Ovary (tissue), 9 donors: Measurements from ENCODE around the gene ENOPH1. TPM values are rescaled to one million over a fixed set of nuclear protein-coding genes. Genes with fewer than 3 reads are reported as not detected.

Source experiments
- DNase-seq, 5 donors: peaks; one replicate each; pipeline ENCODE4 v3.0.0-alpha.2; 2019 to 2020
- H3K27ac ChIP-seq, 2 donors: fragments of 200-600 bp; one replicate each; pipeline versions ENCODE4 v1.5.1 to v1.8.0; 2019 to 2022
- H3K27me3 ChIP-seq: fragments of 200-600 bp; one replicate; pipeline ENCODE4 v1.8.0; 2022
- H3K36me3 ChIP-seq: fragments of 200-600 bp; sonication (generic); one replicate; pipeline ENCODE4 v1.5.1; 2019
- H3K4me1 ChIP-seq: one replicate; pipeline ENCODE4 v1.8.1; 2013; ENCODE audit warnings: mild to moderate bottlenecking, moderate library complexity; ENCODE audit not compliant: insufficient read depth
- H3K4me3 ChIP-seq: fragments of 200-600 bp; sonication (generic); one replicate; pipeline ENCODE4 v1.5.1; 2017
- H3K9me3 ChIP-seq, 2 donors: fragments of 200-600 bp in 1 of 2; sonication (generic) in 1 of 2; one replicate each; pipeline versions ENCODE4 v1.5.1 to v1.8.1; 2013 to 2019; ENCODE audit warnings: mild to moderate bottlenecking in 1 of 2, moderate library complexity in 1 of 2
- EP300 ChIP-seq: sonication (generic); formaldehyde crosslinking; IDR thresholded peaks from one replicate; pipeline ENCODE4 v1.6.1; 2017; ENCODE audit warnings: antibody characterized with exemption
- POLR2A ChIP-seq: fragments of 450-650 bp; IDR thresholded peaks from one replicate; pipeline ENCODE4 v1.6.1; 2017; ENCODE audit warnings: antibody characterized with exemption, mild to moderate bottlenecking, moderate library complexity
- WGBS, 3 donors: extraction: QIAGEN DNeasy Blood & Tissue Kit in 1 of 3; methylation state at CpG; one replicate each; pipeline versions ENCODE4 v1.1.5 to v1.1.7; 2013 to 2017; 5-methylcytosine and 5-hydroxymethylcytosine counted together
- intact Hi-C, 4 donors: fragments of 100-400 bp; cut with DNase I; formaldehyde crosslinking; loops; one replicate each; pipeline versions ENCODE4 v1.11.0 to v1.15.1; 2022 to 2023
- polyA plus RNA-seq, 2 donors: library from polyadenylated mRNA; stranded (reverse); fragments of 200-250 nt in 1 of 2; fragments of 350-450 nt in 1 of 2; fragmentation: Illumina TruSeq in 1 of 2; extraction: RNeasy Lipid Tissue Mini Kit (QIAGEN cat#74804) in 1 of 2; gene quantifications; one replicate each; pipeline ENCODE4 v1.2.3, GENCODE V29; 2013 to 2014
- total RNA-seq, 7 donors: library from RNA; depleted of rRNA in 2 of 7; stranded (reverse); fragments of >200 nt in 2 of 7; fragmentation: NEBNext Ultra II Directional in 3 of 7; extraction: Animal tissue kit (Norgen Biotek cat#: 25700) in 3 of 7; gene quantifications; one replicate each; pipeline versions ENCODE4 v1.1.0 to v1.2.4, GENCODE V29; 2016 to 2023
- TF ChIP-seq, protein P1 (sequence below), 3 donors: fragments of 450-650 bp in 2 of 3; fragments of 200-600 bp in 1 of 3; IDR thresholded peaks; one replicate each; pipeline versions ENCODE4 v1.5.1 to v1.8.0; 2016 to 2022; ENCODE audit warnings: antibody characterized with exemption in 3 of 3, mild to moderate bottlenecking in 1 of 3
- donor health status: DM: no; HTN: no; CAD: no; lungs with moderate emphysema.
- donor health status: DM: no; HTN: no; CAD: no.
- donor health status: Bipolar disorder and iron deficiency.
- donor health status: DM: yes; HTN: yes; CAD: no.
- donor health status: DM: no; HTN: no; CAD: no.
- donor health status: DM: yes; HTN: yes; CAD: no.

ENOPH1 gene
- total and polyA plus RNA-seq, 9 donors, result 16.1 to 34.2 (median 24.1) TPM

DNA sequence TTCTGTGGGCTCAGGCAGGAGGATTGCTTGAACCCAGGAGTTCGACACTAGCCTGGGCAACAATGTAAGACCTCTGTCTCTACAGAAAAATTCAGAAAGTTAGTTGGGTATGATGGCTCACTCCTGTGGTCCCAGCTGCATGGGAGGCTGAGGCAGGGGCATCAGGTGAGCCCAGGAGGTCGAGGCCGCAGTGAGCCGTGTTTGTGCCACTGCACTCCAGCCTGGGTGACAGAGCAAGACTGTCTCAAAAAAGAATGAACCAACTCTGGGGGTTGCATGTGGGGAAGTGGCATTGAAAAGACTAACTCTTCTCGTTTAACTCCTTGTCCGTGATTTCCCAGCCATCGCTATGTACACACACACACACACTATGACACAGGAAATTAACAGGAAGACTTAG is 26.9 kb downstream of the ENOPH1 start:
- H3K4me1 ChIP-seq, result no peaks in the 10 kb centered on the region
- intact Hi-C loops, result loop anchor here in 1 of 4 donors (10.0 kb wide), 1 partner anchor 808 kb away; no protein-coding TSS in a partner anchor
- no peak overlapping the region for H3K4me3 ChIP-seq
- H3K27ac ChIP-seq, result no peak overlapping the region
- H3K36me3 ChIP-seq, result no peaks in the 10 kb centered on the region
- H3K9me3 ChIP-seq, result no peaks in the 10 kb centered on the region
- no peaks in the 10 kb centered on the region for H3K27me3 ChIP-seq
- no peak for TF ChIP-seq POLR2A
- TF ChIP-seq, protein P1, sequence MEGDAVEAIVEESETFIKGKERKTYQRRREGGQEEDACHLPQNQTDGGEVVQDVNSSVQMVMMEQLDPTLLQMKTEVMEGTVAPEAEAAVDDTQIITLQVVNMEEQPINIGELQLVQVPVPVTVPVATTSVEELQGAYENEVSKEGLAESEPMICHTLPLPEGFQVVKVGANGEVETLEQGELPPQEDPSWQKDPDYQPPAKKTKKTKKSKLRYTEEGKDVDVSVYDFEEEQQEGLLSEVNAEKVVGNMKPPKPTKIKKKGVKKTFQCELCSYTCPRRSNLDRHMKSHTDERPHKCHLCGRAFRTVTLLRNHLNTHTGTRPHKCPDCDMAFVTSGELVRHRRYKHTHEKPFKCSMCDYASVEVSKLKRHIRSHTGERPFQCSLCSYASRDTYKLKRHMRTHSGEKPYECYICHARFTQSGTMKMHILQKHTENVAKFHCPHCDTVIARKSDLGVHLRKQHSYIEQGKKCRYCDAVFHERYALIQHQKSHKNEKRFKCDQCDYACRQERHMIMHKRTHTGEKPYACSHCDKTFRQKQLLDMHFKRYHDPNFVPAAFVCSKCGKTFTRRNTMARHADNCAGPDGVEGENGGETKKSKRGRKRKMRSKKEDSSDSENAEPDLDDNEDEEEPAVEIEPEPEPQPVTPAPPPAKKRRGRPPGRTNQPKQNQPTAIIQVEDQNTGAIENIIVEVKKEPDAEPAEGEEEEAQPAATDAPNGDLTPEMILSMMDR (IDR thresholded peaks at IDR 0.05), result no peak
- TF ChIP-seq EP300, result no peak
- 88 to 89% (median 89%) methylated on average over 7 of the region's 7 CpGs for WGBS, 3 donors
- DNase-seq, result no peak

DNA sequence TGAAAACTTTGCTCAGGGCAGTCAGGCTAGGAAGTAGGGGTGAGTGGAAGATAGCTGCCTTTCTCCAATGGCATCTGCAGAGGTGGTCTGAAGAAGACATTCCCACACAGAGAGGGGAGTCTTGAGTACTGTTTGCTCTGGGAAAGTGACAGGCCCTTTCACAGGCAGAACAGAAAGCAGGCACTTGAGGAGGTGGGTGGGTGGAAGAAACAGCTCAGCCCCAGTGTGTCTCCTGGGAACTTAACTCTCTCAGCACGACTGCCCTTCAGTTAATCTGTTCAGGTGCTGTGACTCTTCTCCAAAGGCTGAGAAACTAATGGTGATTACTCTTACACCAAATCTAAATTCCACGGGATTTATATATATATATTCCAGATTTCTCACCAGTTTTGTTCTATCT is 28.3 kb downstream of the ENOPH1 start:
- DNase-seq, result no peak
- WGBS, 3 donors, result 60 to 89% (median 69%) methylated on average over 2 of the region's 2 CpGs
- intact Hi-C loops, result loop anchor here in 1 of 4 donors (10.0 kb wide), 1 partner anchor 806 kb away; no protein-coding TSS in a partner anchor
- Histone ChIP-seq H3K4me1 (no peaks in the 10 kb centered on the region), H3K27ac (no peak overlapping the region), H3K9me3 (no peaks in the 10 kb centered on the region), H3K4me3 (no peak overlapping the region), H3K27me3 (no peaks in the 10 kb centered on the region), H3K36me3 (no peaks in the 10 kb centered on the region)
- TF ChIP-seq POLR2A, result no peak
- no peak for TF ChIP-seq EP300
- TF ChIP-seq, protein P1 (IDR thresholded peaks at IDR 0.05), result no peak

DNA sequence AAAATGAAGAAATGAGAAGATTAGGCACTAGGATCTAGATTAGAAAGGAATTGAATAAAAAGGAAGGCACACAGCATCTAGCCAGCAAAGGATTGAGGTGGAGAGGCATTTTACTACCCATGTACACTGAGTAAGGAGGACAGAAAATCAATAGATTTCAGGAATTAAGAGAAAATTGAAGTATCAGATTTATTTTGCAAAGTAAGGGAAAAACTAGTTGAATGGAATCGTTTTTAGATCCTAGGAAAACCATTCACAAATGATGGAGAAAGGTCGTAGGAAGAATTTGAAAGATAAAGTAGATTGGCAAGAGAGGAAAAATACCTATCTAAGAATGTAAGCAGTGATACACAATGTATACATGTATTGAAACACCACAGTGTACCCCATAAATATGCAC is 31.3 kb downstream of the ENOPH1 start:
- peak overlapping the region in 1 of 2 donors; percentile 36 for H3K27ac ChIP-seq
- no peaks in the 10 kb centered on the region for H3K27me3 ChIP-seq
- WGBS, 3 donors, result 52 to 70% (median 56%) methylated on average over 2 of the region's 2 CpGs
- no peaks in the 10 kb centered on the region for H3K4me1 ChIP-seq
- intact Hi-C loops, result loop anchor here in 2 of 4 donors (10.0 kb wide), 3 partner anchors 273 to 823 kb away; partner anchors contain the start of gene COQ2 (in 1 of the 2)
- no peak for DNase-seq
- H3K9me3 ChIP-seq, result no peaks in the 10 kb centered on the region
- TF ChIP-seq POLR2A, result no peak
- no peak for TF ChIP-seq EP300
- TF ChIP-seq, protein P1 (IDR thresholded peaks at IDR 0.05), result no peak
- no peak overlapping the region for H3K4me3 ChIP-seq
- no peaks in the 10 kb centered on the region for H3K36me3 ChIP-seq

DNA sequence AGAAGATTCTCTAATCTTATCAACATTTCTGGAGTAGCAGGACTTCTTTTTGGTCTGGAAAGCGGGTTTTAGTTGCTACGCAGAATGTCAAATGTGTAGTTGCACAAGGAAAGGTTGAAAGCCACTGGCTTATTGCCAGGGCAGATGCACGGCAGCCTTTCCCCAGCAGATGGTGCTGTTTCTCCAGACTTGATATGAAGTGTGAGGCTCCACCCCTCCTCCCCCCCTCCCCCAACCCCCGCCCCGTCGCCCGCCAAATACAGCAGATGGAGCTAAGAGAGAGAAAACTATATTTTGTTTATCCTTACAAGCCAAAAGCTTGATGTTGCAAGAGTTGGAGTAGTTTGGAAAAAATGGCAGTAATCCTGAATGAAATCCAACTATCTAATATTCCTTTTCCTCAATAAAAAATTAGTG is 32.0 kb downstream of the ENOPH1 start:
- intact Hi-C loops, result loop anchor here in 2 of 4 donors (10.0 kb wide), 3 partner anchors 272 to 822 kb away; partner anchors contain the start of gene COQ2 (in 1 of the 2)

More for the DNA sequence above, 32.0 kb downstream of the ENOPH1 start:
- Histone ChIP-seq H3K27ac (peak overlapping the region in 1 of 2 donors; percentile 36), H3K36me3 (no peaks in the 10 kb centered on the region), H3K4me3 (no peak overlapping the region), H3K9me3 (no peaks in the 10 kb centered on the region), H3K4me1 (no peaks in the 10 kb centered on the region), H3K27me3 (no peaks in the 10 kb centered on the region)
- WGBS, 3 donors, result 3 to 4% (median 3%) methylated on average over 7 of the region's 7 CpGs
- peak; percentile 88 to 96 (median 94) for DNase-seq
- TF ChIP-seq, protein P1 (IDR thresholded peaks at IDR 0.05), result peak; percentile 50 to 75 (median 70)
- TF ChIP-seq EP300, result no peak
